LoVo (cell line): ENCODE data around the gene FANCG.

Source experiments
- DNase-seq: peaks from one replicate; pipeline ENCODE4 v3.0.0-alpha.2; 2016; ENCODE audit warnings: low spot score

Gene FANCG

GRCh38 chr9:35060548-35061207, 19.1 kb downstream of the FANCG start:
- no peak for DNase-seq

GRCh38 chr9:35059438-35059837, 20.3 kb downstream of the FANCG start:
- DNase-seq = no peak

GRCh38 chr9:35057271-35057620, 22.5 kb downstream of the FANCG start:
- DNase-seq = no peak

GRCh38 chr9:35056571-35057270, 23.0 kb downstream of the FANCG start:
- no peak for DNase-seq

GRCh38 chr9:35054871-35055644, 24.7 kb downstream of the FANCG start:
- DNase-seq = no peak

GRCh38 chr9:35054185-35054835, 25.4 kb downstream of the FANCG start:
- no peak for DNase-seq

GRCh38 chr9:35051069-35051967, 28.4 kb downstream of the FANCG start:
- DNase-seq = peak; percentile 20

- no peak for DNase-seq
Observed at GRCh38 chr9:35048511-35048910, 31.2 kb downstream of the FANCG start.

GRCh38 chr9:35044071-35044470, 35.7 kb downstream of the FANCG start:
- DNase-seq = no peak

GRCh38 chr9:35042891-35043545, 36.7 kb downstream of the FANCG start:
- DNase-seq = no peak

GRCh38 chr9:35042081-35042604, 37.6 kb downstream of the FANCG start:
- no peak for DNase-seq

- DNase-seq = no peak
Observed at GRCh38 chr9:35035851-35036701, 43.7 kb downstream of the FANCG start.

GRCh38 chr9:35033101-35033500, 46.6 kb downstream of the FANCG start:
- DNase-seq = no peak

GRCh38 chr9:35029852-35030251, 49.9 kb downstream of the FANCG start:
- DNase-seq = no peak

- no peak for DNase-seq
Observed at GRCh38 chr9:35029241-35029640, 50.5 kb downstream of the FANCG start.

- no peak for DNase-seq
Observed at GRCh38 chr9:35028341-35028740, 51.4 kb downstream of the FANCG start.

- no peak for DNase-seq
Observed at GRCh38 chr9:35027860-35028259, 51.9 kb downstream of the FANCG start.

- no peak for DNase-seq
Observed at GRCh38 chr9:35027374-35027773, 52.4 kb downstream of the FANCG start.

GRCh38 chr9:35026671-35027070, 53.1 kb downstream of the FANCG start:
- DNase-seq = no peak
